ENCODE measurements around the gene BHLHE40. TPM values are rescaled to one million over a fixed set of nuclear protein-coding genes. Genes with fewer than 3 reads are reported as not detected.

BHLHE40 gene
- total RNA-seq, 2 donors from 2014 or later = 228 to 369 TPM

GRCh38 chr3:4977853-4978203 is 1.4 kb upstream of the BHLHE40 start:
- ATAC-seq (peak; percentile 1 to 12), DNase-seq (ENCODE audit: low spot score in 2 of 2) (no peak)
- H3K9me3 Mint-ChIP-seq = peaks cover 0 to 5% of the 10 kb centered on the region in 2 donors
- H3K27ac Mint-ChIP-seq = peak overlapping the region; percentile 99
- H3K36me3 Mint-ChIP-seq = peaks cover 34 to 46% of the 10 kb centered on the region in 2 donors

GRCh38 chr3:4978204-4978965 is 852 bp upstream of the BHLHE40 start:
- ATAC-seq (peak; percentile 54 to 70), DNase-seq (ENCODE audit: low spot score in 2 of 2) (peak; percentile 90 to 96)
- H3K36me3 Mint-ChIP-seq = peaks cover 40 to 46% of the 10 kb centered on the region in 2 donors
- peaks cover 0 to 5% of the 10 kb centered on the region in 2 donors for H3K9me3 Mint-ChIP-seq
- H3K27ac Mint-ChIP-seq = peak overlapping the region; percentile 99

- H3K9me3 Mint-ChIP-seq = peaks cover 0 to 5% of the 10 kb centered on the region in 2 donors
- DNase-seq (ENCODE audit: low spot score in 2 of 2) (peak; percentile 92 to 97), ATAC-seq (peak; percentile 61 to 73)
- H3K27ac Mint-ChIP-seq = peak overlapping the region; percentile 99
- peaks cover 46 to 48% of the 10 kb centered on the region in 2 donors for H3K36me3 Mint-ChIP-seq
These were observed 240 bp upstream of the BHLHE40 start for GRCh38 chr3:4978966-4979427.

GRCh38 chr3:4980229-4981203 is 1.3 kb downstream of the BHLHE40 start:
- Mint-ChIP-seq H3K9me3 (no peaks in the 10 kb centered on the region), H3K27ac (peak overlapping the region; percentile 99), H3K36me3 (peaks cover 53 to 55% of the 10 kb centered on the region in 2 donors)
- DNase-seq (ENCODE audit: low spot score in 2 of 2) (peak; percentile 92 to 98), ATAC-seq (peak in 1 of 2 donors; percentile 5)

- DNase-seq (ENCODE audit: low spot score in 2 of 2) = no peak
- peaks cover 60% of the 10 kb centered on the region in 2 donors for H3K36me3 Mint-ChIP-seq
- no peak for ATAC-seq
- peak overlapping the region; percentile 98 to 99 for H3K27ac Mint-ChIP-seq
- H3K9me3 Mint-ChIP-seq = no peaks in the 10 kb centered on the region
These were observed 2.0 kb downstream of the BHLHE40 start for GRCh38 chr3:4981294-4981664.

GRCh38 chr3:4981665-4982494 is 2.6 kb downstream of the BHLHE40 start:
- Mint-ChIP-seq H3K9me3 (no peaks in the 10 kb centered on the region), H3K36me3 (peaks cover 60 to 64% of the 10 kb centered on the region in 2 donors), H3K27ac (peak overlapping the region; percentile 98 to 99)
- ATAC-seq (no peak), DNase-seq (ENCODE audit: low spot score in 2 of 2) (no peak)

GRCh38 chr3:4982773-4983738 is 3.8 kb downstream of the BHLHE40 start:
- peaks cover 60 to 64% of the 10 kb centered on the region in 2 donors for H3K36me3 Mint-ChIP-seq
- H3K27ac Mint-ChIP-seq = peak overlapping the region; percentile 98 to 99
- H3K9me3 Mint-ChIP-seq = no peaks in the 10 kb centered on the region
- no peak for DNase-seq (ENCODE audit: low spot score in 2 of 2)
- ATAC-seq = no peak

- Mint-ChIP-seq H3K9me3 (no peaks in the 10 kb centered on the region), H3K27ac (peak overlapping the region; percentile 89 to 99), H3K36me3 (peaks cover 60 to 64% of the 10 kb centered on the region in 2 donors)
- ATAC-seq = peak; percentile 29 to 61
- DNase-seq (ENCODE audit: low spot score in 2 of 2) = peak; percentile 56 to 85
These were observed 4.7 kb downstream of the BHLHE40 start for GRCh38 chr3:4983739-4984510.

- Mint-ChIP-seq H3K36me3 (peaks cover 60 to 61% of the 10 kb centered on the region in 2 donors), H3K27ac (peak overlapping the region; percentile 89 to 99)
These were observed 5.3 kb downstream of the BHLHE40 start for GRCh38 chr3:4984511-4984864.

GRCh38 chr3:4985330-4986174 is 6.3 kb downstream of the BHLHE40 start:
- DNase-seq (ENCODE audit: low spot score in 2 of 2) = no peak
- Mint-ChIP-seq H3K36me3 (peaks cover 51 to 52% of the 10 kb centered on the region in 2 donors), H3K27ac (peak overlapping the region; percentile 81 to 87), H3K9me3 (no peaks in the 10 kb centered on the region)
- ATAC-seq = no peak

More at GRCh38 chr3:4984511-4984864, 5.3 kb downstream of the BHLHE40 start:
- ATAC-seq = no peak
- no peak for DNase-seq (ENCODE audit: low spot score in 2 of 2)
- no peaks in the 10 kb centered on the region for H3K9me3 Mint-ChIP-seq

GRCh38 chr3:4986175-4986781 is 7.0 kb downstream of the BHLHE40 start:
- H3K9me3 Mint-ChIP-seq = no peaks in the 10 kb centered on the region
- DNase-seq (ENCODE audit: low spot score in 2 of 2) (no peak), ATAC-seq (peak; percentile 14 to 68)
- peaks cover 43 to 45% of the 10 kb centered on the region in 2 donors for H3K36me3 Mint-ChIP-seq
- peak overlapping the region in 1 of 2 donors; percentile 87 for H3K27ac Mint-ChIP-seq

GRCh38 chr3:4986782-4987537 is 7.7 kb downstream of the BHLHE40 start:
- Mint-ChIP-seq H3K36me3 (peaks cover 36 to 38% of the 10 kb centered on the region in 2 donors), H3K9me3 (no peaks in the 10 kb centered on the region), H3K27ac (peak overlapping the region; percentile 1 to 87)
- DNase-seq (ENCODE audit: low spot score in 2 of 2) = peak; percentile 76 to 86
- peak; percentile 75 to 76 for ATAC-seq

Measured in activated naive CD4-positive, alpha-beta T cell treated with anti-CD3 and anti-CD28 coated beads, Interleukin-2, amount 50 U/mL, for 72 hours (primary cell).